Lower leg skin (tissue), 4 donors: ENCODE results near the gene PLK3. TPM values are rescaled to one million over a fixed set of nuclear protein-coding genes. Genes with fewer than 3 reads are reported as not detected.
"Not testable (repeated sequence)": the region's sequence is repeated elsewhere in the genome, so short reads cannot be mapped to it uniquely, and the experiment has no call there.

Source experiments
- DNase-seq, 2 donors: peaks; one replicate each; pipeline ENCODE4 v3.0.0-alpha.2; 2019; ENCODE audit warnings: low spot score in 2 of 2
- H3K4me3 ChIP-seq: fragments of 200-600 bp; sonication (generic); 2 replicates; pipeline ENCODE4 v1.5.1; 2017; ENCODE audit warnings: mild to moderate bottlenecking, low read depth; ENCODE audit not compliant: poor library complexity, severe bottlenecking
- CTCF ChIP-seq, 3 donors: fragments of 450-650 bp; IDR thresholded peaks; one replicate each; pipeline ENCODE4 v1.5.1; 2016; ENCODE audit warnings: antibody characterized with exemption in 3 of 3, mild to moderate bottlenecking in 3 of 3, moderate library complexity in 2 of 3
- POLR2A ChIP-seq, 2 donors: fragments of 450-650 bp; IDR thresholded peaks; one replicate each; pipeline ENCODE4 v1.6.1; 2016 to 2017; ENCODE audit warnings: antibody characterized with exemption in 2 of 2, mild to moderate bottlenecking in 1 of 2, moderate library complexity in 1 of 2
- WGBS, 2 donors: methylation state at CpG; one replicate each; pipeline ENCODE4 v1.1.5; 2018; 5-methylcytosine and 5-hydroxymethylcytosine counted together
- intact Hi-C: fragments of 100-400 bp; cut with DNase I; formaldehyde crosslinking; loops from one replicate; pipeline ENCODE4 v1.15.0; 2023; ENCODE audit warnings: low total_unique reads
- total RNA-seq, 4 donors: library from RNA; depleted of rRNA; stranded (reverse); fragments of >200 nt; gene quantifications; one replicate each; pipeline ENCODE4 v1.1.0, GENCODE V29; 2016

PLK3 gene
- total RNA-seq, 4 donors from 2014 or later: 39.7 to 80.9 (median 44.9) TPM

DNA sequence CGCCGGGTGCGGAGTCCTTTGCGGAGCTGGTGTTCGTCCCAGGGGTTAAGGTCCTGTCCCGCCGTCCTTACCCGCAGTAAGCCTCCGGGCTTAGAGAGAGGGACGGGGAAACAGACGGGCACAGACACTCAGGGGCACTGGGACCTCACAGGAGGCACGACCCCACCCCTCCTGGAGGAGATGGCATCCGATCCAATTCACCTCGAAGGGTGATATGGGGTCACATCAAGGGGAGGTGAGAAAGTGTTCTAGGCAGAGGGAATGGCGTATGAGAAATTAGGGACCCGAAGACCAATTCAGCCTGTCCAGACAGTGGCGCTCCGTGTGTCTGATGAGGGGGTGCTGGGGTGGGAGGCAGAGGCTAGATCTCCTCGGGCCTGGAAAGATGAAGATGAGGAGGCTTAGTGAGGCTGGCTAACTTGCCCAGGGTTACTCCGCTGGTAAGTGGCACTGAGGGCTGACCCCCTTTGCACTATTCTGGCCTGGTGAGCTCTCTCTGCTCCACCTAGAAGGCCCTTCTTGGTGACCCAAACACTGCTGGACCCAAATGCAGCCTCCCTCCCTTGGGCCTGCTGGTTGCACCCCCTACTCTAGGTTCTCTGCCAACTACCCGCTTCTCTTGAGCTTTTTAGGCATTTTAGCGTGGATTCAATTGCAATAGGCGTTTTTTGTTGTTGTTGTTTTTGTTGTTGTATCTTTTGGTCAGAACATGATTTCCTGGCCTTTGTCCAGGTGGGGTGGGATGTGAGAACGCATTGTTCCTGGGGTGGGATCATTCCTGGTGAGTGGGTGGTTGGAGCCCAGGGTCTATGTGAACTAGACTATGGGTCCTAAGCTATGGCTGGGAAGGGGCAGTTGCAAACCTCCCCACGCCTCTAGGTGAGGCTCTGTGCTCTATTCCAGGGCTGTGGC, 20.4 kb downstream of the PLK3 start:
- WGBS, 2 donors: 26 to 27% methylated on average over 25 of the region's 25 CpGs
- intact Hi-C loops: no loop called here
- peak overlapping the region; percentile 30 for H3K4me3 ChIP-seq
- TF ChIP-seq CTCF (IDR thresholded peaks at IDR 0.05) (no peak), POLR2A (IDR thresholded peaks at IDR 0.05) (no peak)
- no peak for DNase-seq

GRCh38 chr1:44821240-44821715, 21.1 kb downstream of the PLK3 start:
- no peak for TF ChIP-seq POLR2A (IDR thresholded peaks at IDR 0.05)
- TF ChIP-seq CTCF (IDR thresholded peaks at IDR 0.05): no peak
- 90 to 93% methylated on average over 9 of the region's 9 CpGs for WGBS, 2 donors
- H3K4me3 ChIP-seq: no peak overlapping the region
- intact Hi-C loops: no loop called here
- DNase-seq: no peak

- intact Hi-C loops: no loop called here
- no peak overlapping the region for H3K4me3 ChIP-seq
- DNase-seq: no peak
- TF ChIP-seq CTCF (IDR thresholded peaks at IDR 0.05): no peak
- TF ChIP-seq POLR2A (IDR thresholded peaks at IDR 0.05): no peak
- 85 to 88% methylated on average over 6 of the region's 6 CpGs for WGBS, 2 donors
These were observed 22.0 kb downstream of the PLK3 start for GRCh38 chr1:44822131-44822701.

DNA sequence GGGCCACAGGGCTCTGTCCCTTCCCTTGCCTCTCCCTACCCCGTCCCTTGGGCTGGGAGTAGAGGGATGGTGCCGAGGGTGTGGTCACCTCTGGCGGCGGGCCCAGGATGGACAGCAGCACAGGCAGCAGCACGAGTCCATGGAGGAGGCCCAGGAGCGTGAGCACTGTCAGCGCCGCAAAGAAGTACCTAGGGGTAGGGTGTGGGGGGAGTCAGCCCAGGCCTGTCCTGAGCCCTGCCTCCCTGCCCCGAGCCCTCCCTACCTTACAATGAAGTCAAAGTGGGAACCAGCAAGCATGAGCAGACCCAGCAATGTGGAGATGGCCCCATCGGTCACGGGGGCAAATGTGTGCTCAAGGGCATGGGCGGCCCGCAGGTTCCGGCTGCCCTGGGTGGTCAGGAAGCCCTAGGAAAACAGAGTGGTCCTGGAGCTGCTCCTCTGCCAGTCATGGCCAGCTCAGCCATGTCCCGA, 22.8 kb downstream of the PLK3 start:
- WGBS, 2 donors: 68 to 82% methylated on average over 13 to 14 of the region's 15 CpGs
- no peak for DNase-seq
- no peak overlapping the region for H3K4me3 ChIP-seq
- no peak for TF ChIP-seq CTCF (IDR thresholded peaks at IDR 0.05)
- TF ChIP-seq POLR2A (IDR thresholded peaks at IDR 0.05): no peak
- intact Hi-C loops: no loop called here

GRCh38 chr1:44824392-44824791, 24.2 kb downstream of the PLK3 start:
- H3K4me3 ChIP-seq, DNase-seq, intact Hi-C loops: not testable (repeated sequence)
- 96 to 97% methylated on average over 6 of the region's 6 CpGs for WGBS, 2 donors
